IMR-90 (cell line): ENCODE measurements around the gene MVP. TPM values are rescaled to one million over a fixed set of nuclear protein-coding genes. Genes with fewer than 3 reads are reported as not detected.

Source experiments
- ATAC-seq: fragments of 200-7000 bp; cut with Tn5 transposase; 2 replicates; pipeline ENCODE4 v1.9.1; 2020; ENCODE audit warnings: low read depth, mild to moderate bottlenecking, moderate library complexity
- BruUV-seq: library from RNA; stranded (reverse); fragments of 400-500 nt; replicated peaks from 2 replicates; lab custom pipeline; 2021; lab: Mats Ljungman, UMichigan
- CTCF ChIA-PET: fragments of 300-600 bp; formaldehyde crosslinking; extraction: SDS; loops from one replicate; lab custom pipeline; 2021; ENCODE audit warnings: antibody characterized with exemption; lab: Yijun Ruan, JAX
- POLR2A ChIA-PET: fragments of 300-600 bp; sonication (Branson Sonifier 250); formaldehyde crosslinking; loops from one replicate; lab custom pipeline; 2022; ENCODE audit warnings: antibody characterized with exemption; ENCODE audit not compliant: unreplicated experiment; lab: Charles Lee
- DNase-seq: peaks from one replicate; pipeline ENCODE4 v3.0.0; 2013
- H2AFZ ChIP-seq: replicated peaks from 2 replicates; pipeline ENCODE3; 2013; ENCODE audit warnings: low read length, mild to moderate bottlenecking; ENCODE audit not compliant: poor library complexity
- H2AK5ac ChIP-seq: 2 replicates; pipeline ENCODE4 v1.6.1; 2013; ENCODE audit warnings: low read depth, low read length, inconsistent platforms
- H2AK9ac ChIP-seq: replicated peaks from 2 replicates; pipeline ENCODE3; 2013; ENCODE audit warnings: mild to moderate bottlenecking, low read depth, low read length, moderate library complexity; ENCODE audit not compliant: poor library complexity
- H2BK120ac ChIP-seq: 2 replicates; pipeline ENCODE4 v1.6.1; 2013; ENCODE audit warnings: low read depth, low read length, inconsistent platforms
- H2BK15ac ChIP-seq: 3 replicates; pipeline ENCODE4 v1.6.1; 2013; ENCODE audit warnings: low read depth, low read length, inconsistent platforms
- H2BK20ac ChIP-seq: 2 replicates; pipeline ENCODE4 v1.6.1; 2013; ENCODE audit warnings: low read depth, mild to moderate bottlenecking, inconsistent platforms, low read length, moderate library complexity
- H2BK5ac ChIP-seq: 2 replicates; pipeline ENCODE4 v1.6.1; 2013; ENCODE audit warnings: mild to moderate bottlenecking, low read depth, low read length, inconsistent platforms; ENCODE audit not compliant: poor library complexity, severe bottlenecking
- H3K14ac ChIP-seq: replicated peaks from 2 replicates; pipeline ENCODE4 v1.6.1; 2013; ENCODE audit warnings: low read depth, low read length, inconsistent platforms
- H3K18ac ChIP-seq: 2 replicates; pipeline ENCODE4 v1.6.1; 2013; ENCODE audit warnings: low read depth, low read length, control low read depth
- H3K23ac ChIP-seq: 2 replicates; pipeline ENCODE4 v1.6.1; 2013; ENCODE audit warnings: low read depth, low read length, inconsistent platforms
- H3K27ac ChIP-seq: 2 replicates; pipeline ENCODE4 v1.5.1; 2013; ENCODE audit warnings: mild to moderate bottlenecking, control low read depth, low read length; ENCODE audit not compliant: insufficient read depth
- H3K27me3 ChIP-seq: 2 replicates; pipeline ENCODE4 v1.6.1; 2013; ENCODE audit warnings: low read length; ENCODE audit not compliant: control insufficient read depth, insufficient read depth
- H3K36me3 ChIP-seq: 2 replicates; pipeline ENCODE4 v1.6.1; 2013; ENCODE audit warnings: low read length, mixed read lengths; ENCODE audit not compliant: control insufficient read depth, insufficient read depth
- H3K4ac ChIP-seq: 2 replicates; pipeline ENCODE4 v1.6.1; 2013; ENCODE audit warnings: low read depth, low read length, inconsistent platforms
- H3K4me1 ChIP-seq: 2 replicates; pipeline ENCODE4 v1.6.1; 2013; ENCODE audit warnings: low read length, mixed read lengths; ENCODE audit not compliant: control insufficient read depth, insufficient read depth
- H3K4me2 ChIP-seq: 2 replicates; pipeline ENCODE4 v1.6.1; 2013; ENCODE audit warnings: low read depth, mild to moderate bottlenecking, control low read depth, low read length, moderate library complexity
- H3K4me3 ChIP-seq: 2 replicates; pipeline ENCODE4 v1.5.1; 2013; ENCODE audit warnings: low read depth, mild to moderate bottlenecking, control low read depth, low read length, moderate library complexity; ENCODE audit not compliant: insufficient read depth
- H3K56ac ChIP-seq: 2 replicates; pipeline ENCODE4 v1.6.1; 2013; ENCODE audit warnings: low read length, inconsistent platforms; ENCODE audit not compliant: insufficient read depth; ENCODE audit errors: extremely low read depth
- H3K79me1 ChIP-seq, 2 experiments: 2 replicates each; pipeline ENCODE4 v1.6.1; 2013; ENCODE audit warnings: low read length in 2 of 2, inconsistent platforms in 1 of 2, low read depth in 1 of 2
- H3K9ac ChIP-seq: 2 replicates; pipeline ENCODE4 v1.6.1; 2013; ENCODE audit warnings: low read depth, low read length, control low read depth
- H3K9me1 ChIP-seq: 2 replicates; pipeline ENCODE4 v1.6.1; 2013; ENCODE audit warnings: low read length, inconsistent platforms; ENCODE audit not compliant: insufficient read depth
- H3K9me3 ChIP-seq: 2 replicates; pipeline ENCODE4 v1.6.1; 2013; ENCODE audit warnings: low read length; ENCODE audit not compliant: control insufficient read depth, insufficient read depth
- H4K20me1 ChIP-seq: 2 replicates; pipeline ENCODE4 v1.6.1; 2013; ENCODE audit warnings: low read length, inconsistent platforms; ENCODE audit not compliant: insufficient read depth
- H4K5ac ChIP-seq: 2 replicates; pipeline ENCODE4 v1.6.1; 2013; ENCODE audit warnings: mild to moderate bottlenecking, low read depth, low read length, control low read depth
- H4K8ac ChIP-seq, 2 experiments: 2 replicates each; pipeline ENCODE4 v1.6.1; 2013; ENCODE audit warnings: low read depth in 2 of 2, low read length in 2 of 2, control low read depth in 1 of 2, inconsistent platforms in 1 of 2
- H4K91ac ChIP-seq: 2 replicates; pipeline ENCODE4 v1.6.1; 2013; ENCODE audit warnings: low read depth, low read length, inconsistent platforms; ENCODE audit not compliant: insufficient read depth
- BHLHE40 ChIP-seq: fragments of 150-350 bp; IDR thresholded peaks from 2 replicates; pipeline ENCODE4 v1.6.1; 2016; ENCODE audit warnings: mild to moderate bottlenecking, low read depth, low read length
- CEBPB ChIP-seq: IDR thresholded peaks from 2 replicates; pipeline ENCODE4 v1.6.1; 2012; ENCODE audit warnings: low read depth, low read length, improper control_type of control experiment
- CHD1 ChIP-seq: IDR thresholded peaks from 2 replicates; pipeline ENCODE4 v1.6.1; 2012; ENCODE audit warnings: low read depth, low read length, improper control_type of control experiment
- MAFK ChIP-seq: IDR thresholded peaks from 2 replicates; pipeline ENCODE4 v1.6.1; 2012; ENCODE audit warnings: low read depth, low read length, improper control_type of control experiment
- MXI1 ChIP-seq: IDR thresholded peaks from 2 replicates; pipeline ENCODE4 v1.6.1; 2012; ENCODE audit warnings: low read depth, mild to moderate bottlenecking, low read length, moderate library complexity, borderline replicate concordance
- NFE2L2 ChIP-seq: fragments of 150-350 bp; IDR thresholded peaks from 2 replicates; pipeline ENCODE4 v1.6.1; 2016; ENCODE audit warnings: low read depth, mild to moderate bottlenecking, low read length
- POLR2A ChIP-seq: IDR thresholded peaks from 2 replicates; pipeline ENCODE4 v1.6.1; 2012; ENCODE audit warnings: mild to moderate bottlenecking, low read depth, low read length
- RCOR1 ChIP-seq: IDR thresholded peaks from 2 replicates; pipeline ENCODE4 v1.6.1; 2012; ENCODE audit warnings: mild to moderate bottlenecking, low read length, improper control_type of control experiment; ENCODE audit not compliant: insufficient replicate concordance
- SMC3 ChIP-seq: fragments of 150-350 bp; IDR thresholded peaks from 2 replicates; pipeline ENCODE4 v1.6.1; 2016; ENCODE audit warnings: low read depth, mild to moderate bottlenecking, antibody characterized with exemption, low read length, moderate library complexity
- USF2 ChIP-seq: fragments of 150-350 bp; IDR thresholded peaks from 2 replicates; pipeline ENCODE4 v1.6.1; 2017; ENCODE audit warnings: mild to moderate bottlenecking, antibody characterized with exemption, low read length, low read depth
- WGBS, 2 experiments: methylation state at CpG; one replicate each; pipeline versions ENCODE4 v1.1.5 to v1.1.7; 2013; ENCODE audit warnings: missing lambda C conversion rate in 2 of 2; ENCODE audit not compliant: insufficient read length in 1 of 2; ENCODE audit errors: extremely low coverage in 2 of 2; 5-methylcytosine and 5-hydroxymethylcytosine counted together
- dilution Hi-C: fragments of 300-500 bp; cut with HindIII; formaldehyde crosslinking; loops from one replicate; pipeline ENCODE4 v1.14.3; 2018; ENCODE audit warnings: low sequenced_read_pairs; ENCODE audit not compliant: unreplicated experiment
- in situ Hi-C: fragments of 300-500 bp; cut with MboI; formaldehyde crosslinking; loops from 3 replicates; pipeline ENCODE4 v1.14.3; 2019; ENCODE audit warnings: low sequenced_read_pairs, inconsistent platforms, mixed read lengths
- intact Hi-C: fragments of 100-400 bp; cut with micrococcal nuclease; formaldehyde crosslinking; loops from 2 replicates; pipeline ENCODE4 v1.10.0; 2022
- polyA plus RNA-seq, 3 experiments: library from polyadenylated mRNA; depleted of rRNA; stranded (reverse); fragments of >200 nt; gene quantifications; 2 replicates each; pipeline ENCODE4 v1.2.3, GENCODE V29; 2012; ENCODE audit warnings: low replicate concordance in 1 of 3
- total RNA-seq: library from RNA; depleted of rRNA; stranded (reverse); fragments of >200 nt; gene quantifications from 2 replicates; pipeline ENCODE4 v1.2.3, GENCODE V29; 2012

MVP gene
- total and polyA plus RNA-seq, 2 of the 4 experiments (the other 2 are of a cell fraction), result 204 to 319 TPM

DNA sequence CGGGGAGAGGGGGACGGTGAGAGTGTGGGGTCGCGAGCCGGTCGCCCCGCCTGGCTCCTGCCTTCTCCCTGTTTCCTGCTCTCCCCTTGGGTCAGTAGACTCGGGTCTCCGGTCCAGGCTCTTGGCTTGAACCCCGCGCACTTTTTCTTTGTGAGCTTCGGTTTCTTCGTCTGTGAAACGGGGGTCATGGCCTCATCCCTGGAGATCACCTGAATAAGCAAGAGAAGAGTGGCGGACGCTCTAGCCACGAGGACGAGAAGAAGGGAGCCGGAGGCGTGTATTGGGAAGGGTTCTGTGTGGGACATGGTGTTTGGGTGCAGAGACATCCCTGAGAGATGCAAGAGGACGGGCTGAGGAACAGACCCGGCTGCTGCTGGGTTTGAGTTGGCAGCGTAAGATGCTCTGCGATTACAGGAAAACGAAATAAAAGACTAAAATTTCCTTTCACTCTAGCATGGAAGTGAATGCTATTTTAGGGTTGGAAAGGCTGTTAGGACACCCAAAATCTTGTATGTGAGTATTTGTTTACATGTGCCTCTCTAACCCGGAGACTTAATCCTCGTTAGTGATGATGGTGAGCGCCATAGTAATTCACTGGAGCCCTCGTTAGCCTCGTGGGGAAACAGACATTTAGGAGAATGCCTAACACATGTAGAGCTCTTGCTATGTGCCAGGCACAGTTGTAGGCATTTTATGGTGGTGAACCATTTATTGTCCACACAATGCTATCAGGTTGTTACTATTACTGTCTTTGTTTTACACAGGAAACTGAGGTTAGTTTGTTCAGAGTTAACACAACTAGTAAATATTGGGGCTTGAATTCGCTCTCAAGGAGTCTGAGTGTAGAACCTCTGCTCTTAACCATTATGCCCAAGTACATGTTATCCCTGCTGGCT lies 29.1 kb upstream of the MVP start:
- no peak overlapping the region for H3K18ac ChIP-seq
- peaks cover 10% of the 10 kb centered on the region for H3K9me1 ChIP-seq
- intact Hi-C loops (loop anchor here (2.0 kb wide), 1 partner anchor 90 kb away; no protein-coding TSS in a partner anchor), dilution Hi-C loops (no loop called here), in situ Hi-C loops (no loop called here)
- H3K4me2 ChIP-seq, result peak overlapping the region; percentile 94
- peak overlapping the region; percentile 58; the same call in 1 of the 2 replicates for H2AK5ac ChIP-seq
- H3K4me1 ChIP-seq, result peaks cover 3% of the 10 kb centered on the region
- peak overlapping the region; percentile 32 for H3K14ac ChIP-seq
- H4K8ac ChIP-seq, result peak overlapping the region; percentile 33 to 54; a peak in 1 of 4 replicates
- peak overlapping the region; percentile 87 for H3K9ac ChIP-seq
- H3K27ac ChIP-seq, result peak overlapping the region; percentile 60
- ATAC-seq (peak; percentile 30), DNase-seq (no peak)
- no peak overlapping the region for H2BK15ac ChIP-seq
- H2BK120ac ChIP-seq, result no peak overlapping the region
- POLR2A ChIA-PET, result no interaction called here
- peak overlapping the region; percentile 28 for H2BK5ac ChIP-seq
- no peaks in the 10 kb centered on the region for H3K27me3 ChIP-seq
- H2AK9ac ChIP-seq, result peak overlapping the region; percentile 71
- CTCF ChIA-PET, result interaction anchor here (0.8 kb wide), 1 partner anchor 13 kb away, joined by 3 read pairs; no protein-coding TSS in a partner anchor
- no peaks in the 10 kb centered on the region for H3K36me3 ChIP-seq
- no peaks in the 10 kb centered on the region for H3K9me3 ChIP-seq
- WGBS, 2 experiments, result 0% methylated on average over 13 of the region's 31 CpGs; no CpG with 5 or more reads in 1 of the 2 experiments
- H3K56ac ChIP-seq, result peak overlapping the region; percentile 40; the same call in 1 of the 2 replicates
- no TSS peak for BruUV-seq
- H3K79me1 ChIP-seq, result peaks cover 20 to 46% of the 10 kb centered on the region in 2 experiments; a peak in 3 of 4 replicates
- H4K91ac ChIP-seq, result peak overlapping the region; percentile 49; the same call in 1 of the 2 replicates
- no peak for TF ChIP-seq CEBPB
- TF ChIP-seq CHD1, result no peak
- TF ChIP-seq NFE2L2, result no peak
- no peak for TF ChIP-seq RCOR1
- no peak for TF ChIP-seq BHLHE40
- no peak for TF ChIP-seq POLR2A
- no peak for TF ChIP-seq USF2
- TF ChIP-seq MXI1, result no peak
- no peak for TF ChIP-seq MAFK
- no peak for TF ChIP-seq SMC3
- H3K4ac ChIP-seq, result peak overlapping the region; percentile 44
- no peaks in the 10 kb centered on the region for H4K20me1 ChIP-seq
- H4K5ac ChIP-seq, result no peak overlapping the region
- H2AFZ ChIP-seq, result peak overlapping the region; percentile 98
- H3K23ac ChIP-seq, result peak overlapping the region; percentile 73
- H3K4me3 ChIP-seq, result peak overlapping the region; percentile 77
- no peak overlapping the region for H2BK20ac ChIP-seq
